Suppressor macrophage (primary cell): ENCODE data around the gene C15orf62.

ENCODE experiments used
- DNase-seq, 4 experiments: peaks; one replicate each; pipeline ENCODE4 v3.0.0-alpha.2; 2020 to 2022
- total RNA-seq, 17 experiments: gene quantifications; one replicate each; lab custom pipeline; 2026; ENCODE audit warnings: mixed read lengths in 6 of 17, inconsistent platforms in 3 of 17; lab: John Stamatoyannopoulos, UW

C15orf62 gene
- total RNA-seq, result 0 to 1.9 (median 0.13) reads per million in 17 experiments

- peak; percentile 53 to 73 (median 64) for DNase-seq
These were observed at the start of gene C15orf62 for GRCh38 chr15:40769274-40770146. TSS of gene C15orf62 (plus strand) at chr15:40769980. CDS start at chr15:40770496, 516 bp downstream.

- peak in 3 of 4 experiments; percentile 32 to 63 (median 56) for DNase-seq
These were observed 48.1 kb upstream of the C15orf62 start for GRCh38 chr15:40721701-40722100.

GRCh38 chr15:40722354-40722753, 47.4 kb upstream of the C15orf62 start:
- DNase-seq, result no peak

GRCh38 chr15:40722934-40723333, 46.8 kb upstream of the C15orf62 start:
- DNase-seq, result peak in 1 of 4 experiments; percentile 15

- no peak for DNase-seq
These were observed 45.9 kb upstream of the C15orf62 start for GRCh38 chr15:40723919-40724318.

- DNase-seq, result no peak
These were observed 38.7 kb upstream of the C15orf62 start for GRCh38 chr15:40731034-40731433.

- DNase-seq, result no peak
These were observed 33.2 kb upstream of the C15orf62 start for GRCh38 chr15:40736575-40736974.

- DNase-seq, result no peak
These were observed 32.7 kb upstream of the C15orf62 start for GRCh38 chr15:40737048-40737447.

- DNase-seq, result no peak
These were observed 30.7 kb upstream of the C15orf62 start for GRCh38 chr15:40739047-40739446.

GRCh38 chr15:40739854-40740253, 29.9 kb upstream of the C15orf62 start:
- DNase-seq, result no peak

GRCh38 chr15:40743485-40743901, 26.3 kb upstream of the C15orf62 start:
- no peak for DNase-seq

- peak; percentile 90 to 96 (median 92) for DNase-seq
These were observed 25.6 kb upstream of the C15orf62 start for GRCh38 chr15:40743921-40744814.

GRCh38 chr15:40744815-40745152, 25.0 kb upstream of the C15orf62 start:
- no peak for DNase-seq

GRCh38 chr15:40746916-40747418, 22.8 kb upstream of the C15orf62 start:
- DNase-seq, result peak; percentile 48 to 83 (median 78)

GRCh38 chr15:40747685-40748631, 21.8 kb upstream of the C15orf62 start:
- peak; percentile 63 to 82 (median 75) for DNase-seq

GRCh38 chr15:40749151-40749630, 20.6 kb upstream of the C15orf62 start:
- no peak for DNase-seq

- no peak for DNase-seq
These were observed 18.9 kb upstream of the C15orf62 start for GRCh38 chr15:40750885-40751284.

GRCh38 chr15:40751745-40752144, 18.0 kb upstream of the C15orf62 start:
- DNase-seq, result no peak

- DNase-seq, result peak in 3 of 4 experiments; percentile 13 to 47 (median 33)
These were observed 15.3 kb upstream of the C15orf62 start for GRCh38 chr15:40754574-40754882.

- DNase-seq, result peak; percentile 97 to 99 (median 98)
These were observed 14.6 kb upstream of the C15orf62 start, which contains the start of gene RMDN3 for GRCh38 chr15:40754883-40755811. TSS of gene RMDN3 (minus strand) at chr15:40755254. CDS start at chr15:40754783, 471 bp downstream.
